Tibial artery (tissue), 4 donors: ENCODE measurements around the gene EP400.

Experiments
- DNase-seq, 2 donors: peaks; one replicate each; pipeline ENCODE4 v3.0.0-alpha.2; 2019
- H3K27ac ChIP-seq, 2 donors: fragments of 200-600 bp; sonication (generic) in 1 of 2; 1 replicate in 1 of 2; 2 replicates in 1 of 2; pipeline ENCODE4 v1.5.1; 2018 to 2019; ENCODE audit warnings: mild to moderate bottlenecking in 1 of 2
- H3K27me3 ChIP-seq, 2 donors: fragments of 200-600 bp; sonication (generic) in 1 of 2; one replicate each; pipeline versions ENCODE4 v1.5.1 to v1.6.0; 2016 to 2019
- H3K36me3 ChIP-seq, 3 donors: fragments of 200-600 bp; sonication (generic) in 2 of 3; one replicate each; pipeline ENCODE4 v1.5.1; 2016 to 2019; ENCODE audit warnings: mild to moderate bottlenecking in 2 of 3
- H3K4me1 ChIP-seq, 4 donors: fragments of 200-600 bp; sonication (generic) in 2 of 4; 1 replicate in 3 of 4; 2 replicates in 1 of 4; pipeline ENCODE4 v1.5.1; 2016 to 2019
- H3K4me3 ChIP-seq, 2 donors: fragments of 200-600 bp; sonication (generic) in 1 of 2; 1 replicate in 1 of 2; 2 replicates in 1 of 2; pipeline ENCODE4 v1.5.1; 2018 to 2019; ENCODE audit warnings: mild to moderate bottlenecking in 2 of 2
- H3K9me3 ChIP-seq, 3 donors: fragments of 200-600 bp; sonication (generic) in 1 of 3; one replicate each; pipeline ENCODE4 v1.5.1; 2016 to 2019
- intact Hi-C: fragments of 100-400 bp; cut with DNase I; formaldehyde crosslinking; loops from one replicate; pipeline ENCODE4 v1.15.0; 2023; ENCODE audit warnings: low total_unique reads
- TF ChIP-seq, protein P1 (sequence below), 2 experiments: fragments of 200-600 bp in 1 of 2; fragments of 450-650 bp in 1 of 2; IDR thresholded peaks; one replicate each; pipeline ENCODE4 v1.5.1; 2017 to 2019; ENCODE audit warnings: antibody characterized with exemption in 2 of 2, mild to moderate bottlenecking in 1 of 2, moderate library complexity in 1 of 2

EP400 gene

DNA sequence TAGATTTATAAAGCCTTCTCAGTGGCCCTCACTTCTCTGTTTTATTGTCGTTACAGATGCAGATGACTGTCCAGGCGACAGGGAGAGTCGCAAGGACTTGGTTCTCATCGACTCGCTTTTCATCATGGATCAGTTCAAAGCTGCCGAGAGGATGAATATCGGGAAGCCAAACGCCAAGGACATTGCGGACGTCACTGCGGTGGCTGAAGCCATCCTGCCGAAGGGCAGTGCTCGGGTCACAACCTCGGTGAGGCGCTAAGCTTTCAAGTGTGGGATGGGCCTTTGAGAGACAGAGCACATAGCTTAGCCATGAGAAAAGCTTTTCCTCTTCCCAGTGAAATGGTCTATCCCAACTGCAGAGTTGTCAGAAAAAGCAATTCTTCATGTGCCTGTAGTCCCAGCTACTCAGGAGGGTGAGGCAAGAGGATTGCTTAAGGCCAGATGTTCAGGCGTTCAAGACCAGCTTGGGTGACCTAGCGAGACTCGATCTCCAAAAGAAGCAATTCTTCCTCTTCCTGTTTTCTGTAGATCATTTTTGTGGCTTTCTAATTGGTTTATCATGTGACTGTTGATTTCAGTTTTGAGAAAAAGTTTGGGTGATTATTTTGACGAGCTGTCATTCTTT, 56.4 kb downstream of the EP400 start:
- no peak overlapping the region for H3K4me3 ChIP-seq
- DNase-seq, result peak in 1 of 2 donors; percentile 32
- H3K36me3 ChIP-seq, result peaks cover 28 to 75% (median 48%) of the 10 kb centered on the region in 3 donors
- no peak overlapping the region for H3K27ac ChIP-seq
- no peaks in the 10 kb centered on the region for H3K27me3 ChIP-seq
- intact Hi-C loops, result no loop called here
- H3K9me3 ChIP-seq, result no peaks in the 10 kb centered on the region
- no peaks in the 10 kb centered on the region for H3K4me1 ChIP-seq
- TF ChIP-seq, protein P1, sequence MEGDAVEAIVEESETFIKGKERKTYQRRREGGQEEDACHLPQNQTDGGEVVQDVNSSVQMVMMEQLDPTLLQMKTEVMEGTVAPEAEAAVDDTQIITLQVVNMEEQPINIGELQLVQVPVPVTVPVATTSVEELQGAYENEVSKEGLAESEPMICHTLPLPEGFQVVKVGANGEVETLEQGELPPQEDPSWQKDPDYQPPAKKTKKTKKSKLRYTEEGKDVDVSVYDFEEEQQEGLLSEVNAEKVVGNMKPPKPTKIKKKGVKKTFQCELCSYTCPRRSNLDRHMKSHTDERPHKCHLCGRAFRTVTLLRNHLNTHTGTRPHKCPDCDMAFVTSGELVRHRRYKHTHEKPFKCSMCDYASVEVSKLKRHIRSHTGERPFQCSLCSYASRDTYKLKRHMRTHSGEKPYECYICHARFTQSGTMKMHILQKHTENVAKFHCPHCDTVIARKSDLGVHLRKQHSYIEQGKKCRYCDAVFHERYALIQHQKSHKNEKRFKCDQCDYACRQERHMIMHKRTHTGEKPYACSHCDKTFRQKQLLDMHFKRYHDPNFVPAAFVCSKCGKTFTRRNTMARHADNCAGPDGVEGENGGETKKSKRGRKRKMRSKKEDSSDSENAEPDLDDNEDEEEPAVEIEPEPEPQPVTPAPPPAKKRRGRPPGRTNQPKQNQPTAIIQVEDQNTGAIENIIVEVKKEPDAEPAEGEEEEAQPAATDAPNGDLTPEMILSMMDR (IDR thresholded peaks at IDR 0.05), result no peak

DNA sequence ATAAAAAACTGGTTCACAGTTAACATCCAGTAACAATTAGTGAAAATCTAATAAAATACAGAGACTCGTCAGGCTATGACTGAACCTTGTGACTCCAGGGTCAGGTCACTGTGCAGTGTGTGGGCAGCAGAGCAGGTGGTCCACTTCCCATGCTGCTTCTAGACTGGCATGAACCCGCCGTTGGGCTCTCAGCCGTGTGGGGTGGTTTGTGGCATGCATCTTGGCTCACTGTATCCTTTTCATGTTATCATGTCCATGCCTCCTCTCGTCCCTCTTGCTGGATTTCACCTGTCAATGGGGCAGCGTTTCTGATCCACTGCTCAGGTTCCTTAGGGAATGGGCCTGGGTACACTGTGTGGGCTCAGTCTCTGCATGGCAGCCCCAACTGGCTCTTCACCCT, 57.3 kb downstream of the EP400 start:
- no peak for DNase-seq
- intact Hi-C loops, result no loop called here
- peaks cover 37 to 84% (median 54%) of the 10 kb centered on the region in 3 donors for H3K36me3 ChIP-seq
- no peak overlapping the region for H3K27ac ChIP-seq
- H3K4me1 ChIP-seq, result no peaks in the 10 kb centered on the region
- no peaks in the 10 kb centered on the region for H3K9me3 ChIP-seq
- TF ChIP-seq, protein P1 (IDR thresholded peaks at IDR 0.05), result no peak
- H3K4me3 ChIP-seq, result no peak overlapping the region
- no peaks in the 10 kb centered on the region for H3K27me3 ChIP-seq

DNA sequence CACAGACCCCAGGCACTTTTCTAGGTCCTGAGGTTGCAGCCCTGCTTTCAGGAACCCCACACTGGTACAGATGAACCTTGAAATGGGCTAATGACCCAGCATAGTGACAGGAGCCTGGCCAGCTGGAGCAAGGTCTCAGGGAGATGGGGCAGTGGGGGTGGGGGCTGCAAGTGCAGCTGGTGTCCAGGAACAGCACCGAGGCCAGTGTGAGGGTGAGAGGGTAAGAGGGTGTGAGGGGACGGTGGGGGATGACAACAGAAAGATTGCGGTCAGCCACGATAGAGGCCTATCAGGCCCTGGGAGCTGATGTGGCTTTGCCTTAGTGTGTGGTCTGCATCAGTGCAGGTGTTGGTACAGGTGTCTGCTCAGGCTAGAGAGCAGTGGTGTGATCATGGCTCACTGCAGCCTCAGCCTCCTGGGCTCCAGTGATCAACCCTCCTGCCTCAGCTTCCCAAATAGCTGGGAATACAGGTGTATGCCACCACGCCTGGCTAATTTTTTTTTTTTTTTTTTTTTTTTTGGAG, 59.7 kb downstream of the EP400 start:
- TF ChIP-seq, protein P1 (IDR thresholded peaks at IDR 0.05), result no peak
- Histone ChIP-seq H3K4me3 (no peak overlapping the region), H3K9me3 (no peaks in the 10 kb centered on the region), H3K27ac (no peak overlapping the region), H3K4me1 (no peaks in the 10 kb centered on the region), H3K36me3 (peaks cover 56 to 93% (median 76%) of the 10 kb centered on the region in 3 donors), H3K27me3 (no peaks in the 10 kb centered on the region)
- no peak for DNase-seq
- intact Hi-C loops, result no loop called here

DNA sequence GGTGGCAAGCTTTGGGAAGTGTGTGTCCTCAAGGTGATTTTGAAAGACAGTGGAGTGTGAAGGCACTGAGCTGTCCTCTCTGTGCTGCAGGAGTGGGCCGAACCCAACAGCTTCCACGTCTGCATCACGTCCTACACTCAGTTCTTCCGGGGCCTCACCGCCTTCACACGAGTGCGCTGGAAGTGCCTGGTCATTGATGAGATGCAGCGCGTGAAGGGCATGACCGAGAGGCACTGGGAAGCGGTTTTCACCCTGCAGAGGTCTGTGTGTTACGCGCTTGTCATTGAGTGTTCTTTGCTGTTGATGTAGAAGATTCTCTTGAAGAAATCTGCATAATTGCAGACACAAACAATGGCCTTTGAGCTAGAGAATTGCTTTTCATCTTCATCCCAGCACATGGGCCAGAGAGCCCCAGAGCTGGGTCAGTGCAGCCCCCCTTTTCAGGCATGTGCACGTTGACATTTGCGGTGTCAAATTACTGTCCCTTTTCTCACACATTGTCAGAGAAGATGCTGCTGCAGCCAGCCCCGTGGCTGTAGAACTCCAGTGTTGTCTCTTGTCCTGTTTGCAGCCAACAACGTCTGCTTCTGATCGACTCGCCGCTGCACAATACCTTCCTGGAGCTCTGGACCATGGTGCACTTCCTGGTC, 63.3 kb downstream of the EP400 start:
- intact Hi-C loops, result no loop called here
- TF ChIP-seq, protein P1 (IDR thresholded peaks at IDR 0.05), result no peak
- no peaks in the 10 kb centered on the region for H3K27me3 ChIP-seq

DNA sequence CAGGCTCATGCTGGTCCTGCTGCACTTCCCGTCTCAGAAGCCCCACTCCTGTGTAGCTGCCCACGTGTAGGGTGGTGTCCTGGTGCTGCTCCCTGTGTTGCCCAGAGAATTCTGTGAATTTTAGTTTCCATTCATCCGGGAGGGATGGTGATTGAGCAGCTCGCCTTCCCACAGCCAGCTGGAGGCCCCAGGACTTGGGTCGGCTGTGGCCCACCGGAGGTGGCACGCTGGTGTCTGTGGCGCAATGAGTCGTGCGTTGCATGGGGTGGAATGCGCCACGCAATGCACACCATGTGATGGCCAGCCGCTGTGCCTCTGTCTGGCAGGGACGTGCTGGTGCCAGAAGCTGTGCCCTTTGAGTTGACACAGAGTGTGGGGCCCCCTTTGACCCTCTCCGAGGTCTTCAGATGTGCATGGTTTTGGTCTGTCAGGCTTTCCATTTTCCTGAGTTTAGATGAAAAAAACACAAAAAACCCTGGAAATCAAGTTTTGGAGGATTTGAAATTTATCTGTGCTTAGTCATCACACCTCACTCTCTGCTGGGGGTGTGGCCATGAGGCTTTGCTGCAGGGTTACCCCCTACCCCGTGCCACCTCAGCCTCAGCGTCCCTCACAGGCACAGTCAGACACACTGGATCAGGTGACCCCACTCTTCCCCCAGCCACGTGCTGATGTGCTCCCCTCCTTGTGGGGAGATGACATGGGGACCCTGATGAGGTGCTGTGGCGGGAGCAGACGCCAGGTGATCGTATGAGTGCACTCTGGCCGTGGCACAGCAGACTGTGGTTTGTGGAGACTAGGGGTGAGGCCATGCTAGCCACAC, 64.6 kb downstream of the EP400 start:
- Histone ChIP-seq H3K27ac (no peak overlapping the region), H3K4me3 (no peak overlapping the region), H3K27me3 (no peaks in the 10 kb centered on the region), H3K4me1 (no peaks in the 10 kb centered on the region), H3K36me3 (peaks cover 63 to 100% (median 88%) of the 10 kb centered on the region in 3 donors), H3K9me3 (no peaks in the 10 kb centered on the region)
- peak in 1 of 2 donors; percentile 54 for DNase-seq
- intact Hi-C loops, result no loop called here
- TF ChIP-seq, protein P1 (IDR thresholded peaks at IDR 0.05), result no peak

More for the DNA sequence above, 63.3 kb downstream of the EP400 start:
- Histone ChIP-seq H3K27ac (no peak overlapping the region), H3K9me3 (no peaks in the 10 kb centered on the region), H3K36me3 (peaks cover 53 to 100% (median 84%) of the 10 kb centered on the region in 3 donors), H3K4me3 (no peak overlapping the region), H3K4me1 (no peaks in the 10 kb centered on the region)
- DNase-seq, result peak in 1 of 2 donors; percentile 47
